GM23338 (cell line): ENCODE data around the gene APP.

ENCODE experiments used
- CTCF ChIP-seq, 2 experiments: fragments of 200-600 bp in 1 of 2; sonication (generic) in 1 of 2; conservative IDR thresholded peaks; 2 replicates each; pipeline versions ENCODE4 v1.5.1 to v1.6.1; 2016 to 2017; ENCODE audit warnings: antibody characterized with exemption in 2 of 2, low read depth in 2 of 2, mild to moderate bottlenecking in 2 of 2, moderate library complexity in 1 of 2
- EZH2 ChIP-seq: fragments of 200-600 bp; sonication (generic); IDR thresholded peaks from one replicate; pipeline ENCODE4 v1.8.0; 2017; ENCODE audit warnings: antibody characterized with exemption, mild to moderate bottlenecking, low read depth; ENCODE audit not compliant: unreplicated experiment
- EZH2phosphoT487 ChIP-seq: fragments of 200-600 bp; sonication (generic); IDR thresholded peaks from one replicate; pipeline ENCODE4 v1.8.1; 2018; ENCODE audit warnings: antibody characterized with exemption; ENCODE audit not compliant: unreplicated experiment

- no peak for TF ChIP-seq EZH2phosphoT487
- TF ChIP-seq CTCF (conservative IDR thresholded peaks at IDR 0.05; ENCODE audit: low read depth in 2 of 2): no peak
- TF ChIP-seq EZH2: no peak
These were observed 315.0 kb downstream of the APP start for GRCh38 chr21:25855576-25855975.
